ENCODE measurements around the gene FNBP1. TPM values are rescaled to one million over a fixed set of nuclear protein-coding genes. Genes with fewer than 3 reads are reported as not detected.

Gene FNBP1
- total RNA-seq, 1 experiment from 2014 or later, result 53.6 TPM

DNA sequence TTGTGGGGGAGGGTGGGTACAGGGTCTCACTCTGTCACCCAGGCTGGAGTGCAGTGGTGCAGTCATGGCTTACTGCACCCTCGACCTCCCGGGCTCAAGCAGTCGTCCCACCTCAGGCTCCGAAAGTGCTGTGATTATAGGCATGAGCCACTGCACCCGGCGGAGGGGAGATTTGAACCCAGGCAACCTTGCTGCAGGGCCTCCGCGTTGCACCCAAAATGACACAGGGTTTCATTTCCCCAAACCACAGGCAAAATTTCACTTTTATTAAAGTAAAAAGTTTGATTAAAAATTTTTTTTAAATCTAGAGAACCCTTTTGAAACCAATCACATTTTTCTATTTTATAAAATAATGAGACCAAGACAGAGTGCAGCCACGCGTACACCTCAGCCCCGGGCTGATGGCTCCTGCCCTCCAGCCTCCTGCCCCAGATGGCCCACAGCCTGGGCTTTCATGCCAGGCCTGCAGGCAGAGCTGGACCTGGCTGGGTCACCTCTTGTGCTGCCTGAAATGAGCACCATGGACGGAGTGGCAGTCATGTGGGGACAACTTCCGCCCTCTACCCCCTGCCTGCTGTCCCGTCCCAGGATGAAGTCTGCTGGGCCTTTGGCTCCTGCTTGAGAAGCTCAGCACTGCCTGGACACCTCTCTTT, 177.2 kb downstream of the FNBP1 start:
- no peak overlapping the region for H3K4me3 ChIP-seq (ENCODE audit: low read depth in 2 of 2, low read length in 2 of 2)
- intact Hi-C loops (cut with micrococcal nuclease; ENCODE audit: unreplicated experiment) (no loop called here), in situ Hi-C loops (cut with HindIII; ENCODE audit: low pct_unique_long_range_greater_than_20kb, low sequenced_read_pairs) (no loop called here)
- H3K4me1 ChIP-seq (ENCODE audit: control insufficient read depth, insufficient read depth, low read length), result no peaks in the 10 kb centered on the region
- H3K27me3 ChIP-seq (ENCODE audit: control insufficient read depth, insufficient read depth, low read length), result no peaks in the 10 kb centered on the region
- no peaks in the 10 kb centered on the region for H3K36me3 ChIP-seq (ENCODE audit: control insufficient read depth, insufficient read depth, low read length)
- DNase-seq (ENCODE audit: low read depth, low spot score), result no peak
- ChIA-PET CTCF (interaction anchor here (0.5 kb wide), 1 partner anchor 98 kb away, joined by 6 read pairs; no protein-coding TSS in a partner anchor), POLR2A (no interaction called here)
- BruUV-seq (replicated peaks), result no TSS peak
- no peak overlapping the region for H3K27ac ChIP-seq (ENCODE audit: low read length)
- TF ChIP-seq, protein P1, sequence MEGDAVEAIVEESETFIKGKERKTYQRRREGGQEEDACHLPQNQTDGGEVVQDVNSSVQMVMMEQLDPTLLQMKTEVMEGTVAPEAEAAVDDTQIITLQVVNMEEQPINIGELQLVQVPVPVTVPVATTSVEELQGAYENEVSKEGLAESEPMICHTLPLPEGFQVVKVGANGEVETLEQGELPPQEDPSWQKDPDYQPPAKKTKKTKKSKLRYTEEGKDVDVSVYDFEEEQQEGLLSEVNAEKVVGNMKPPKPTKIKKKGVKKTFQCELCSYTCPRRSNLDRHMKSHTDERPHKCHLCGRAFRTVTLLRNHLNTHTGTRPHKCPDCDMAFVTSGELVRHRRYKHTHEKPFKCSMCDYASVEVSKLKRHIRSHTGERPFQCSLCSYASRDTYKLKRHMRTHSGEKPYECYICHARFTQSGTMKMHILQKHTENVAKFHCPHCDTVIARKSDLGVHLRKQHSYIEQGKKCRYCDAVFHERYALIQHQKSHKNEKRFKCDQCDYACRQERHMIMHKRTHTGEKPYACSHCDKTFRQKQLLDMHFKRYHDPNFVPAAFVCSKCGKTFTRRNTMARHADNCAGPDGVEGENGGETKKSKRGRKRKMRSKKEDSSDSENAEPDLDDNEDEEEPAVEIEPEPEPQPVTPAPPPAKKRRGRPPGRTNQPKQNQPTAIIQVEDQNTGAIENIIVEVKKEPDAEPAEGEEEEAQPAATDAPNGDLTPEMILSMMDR (IDR thresholded peaks at IDR 0.05), result no peak
- TF ChIP-seq REST (IDR thresholded peaks at IDR 0.05; ENCODE audit: insufficient read depth in 1 of 2, low read depth in 2 of 2, low read length in 1 of 2) (no peak), TCF7L2 (IDR thresholded peaks at IDR 0.05; ENCODE audit: low read depth, low read length) (no peak), POLR2AphosphoS5 (IDR thresholded peaks at IDR 0.05; ENCODE audit: low read depth, low read length) (no peak), SIN3A (IDR thresholded peaks at IDR 0.05; ENCODE audit: borderline replicate concordance, insufficient read depth, low read depth, low read length) (no peak)
- ATAC-seq, result no peak
- H3K9me3 ChIP-seq (ENCODE audit: control insufficient read depth, insufficient read depth, low read depth, low read length), result no peaks in the 10 kb centered on the region

GRCh38 chr9:129864991-129865647, 177.9 kb downstream of the FNBP1 start:
- no peak overlapping the region for H3K27ac ChIP-seq (ENCODE audit: low read length)
- DNase-seq (ENCODE audit: low read depth, low spot score), result no peak
- ATAC-seq, result no peak
- no peak for TF ChIP-seq REST (IDR thresholded peaks at IDR 0.05; ENCODE audit: insufficient read depth in 1 of 2, low read depth in 2 of 2, low read length in 1 of 2)
- TF ChIP-seq POLR2AphosphoS5 (IDR thresholded peaks at IDR 0.05; ENCODE audit: low read depth, low read length), result no peak
- TF ChIP-seq SIN3A (IDR thresholded peaks at IDR 0.05; ENCODE audit: borderline replicate concordance, insufficient read depth, low read depth, low read length), result no peak
- TF ChIP-seq TCF7L2 (IDR thresholded peaks at IDR 0.05; ENCODE audit: low read depth, low read length), result no peak
- TF ChIP-seq, protein P1 (IDR thresholded peaks at IDR 0.05), result no peak
- H3K4me1 ChIP-seq (ENCODE audit: control insufficient read depth, insufficient read depth, low read length), result no peaks in the 10 kb centered on the region
- no TSS peak for BruUV-seq (replicated peaks)
- H3K4me3 ChIP-seq (ENCODE audit: low read depth in 2 of 2, low read length in 2 of 2), result no peak overlapping the region
- intact Hi-C loops (cut with micrococcal nuclease; ENCODE audit: unreplicated experiment) (no loop called here), in situ Hi-C loops (cut with HindIII; ENCODE audit: low pct_unique_long_range_greater_than_20kb, low sequenced_read_pairs) (no loop called here)
- ChIA-PET POLR2A (no interaction called here), CTCF (interaction anchor here (0.7 kb wide), 1 partner anchor 37 kb away, joined by 4 read pairs; no protein-coding TSS in a partner anchor)
- no peaks in the 10 kb centered on the region for H3K36me3 ChIP-seq (ENCODE audit: control insufficient read depth, insufficient read depth, low read length)
- no peaks in the 10 kb centered on the region for H3K27me3 ChIP-seq (ENCODE audit: control insufficient read depth, insufficient read depth, low read length)
- no peaks in the 10 kb centered on the region for H3K9me3 ChIP-seq (ENCODE audit: control insufficient read depth, insufficient read depth, low read depth, low read length)
